Left ventricle myocardium inferior (tissue), 1 donor: ENCODE results near the gene TBC1D4. TPM values are rescaled to one million over a fixed set of nuclear protein-coding genes. Genes with fewer than 3 reads are reported as not detected.
A peak's percentile ranks its signal among the peaks of the same experiment; 100 is the strongest.

ENCODE experiments used
- DNase-seq: peaks from one replicate; pipeline ENCODE4 v3.0.0-alpha.2; 2020
- H3K27ac ChIP-seq: fragments of 200-600 bp; replicated peaks from 2 replicates; pipeline ENCODE4 v1.8.0; 2021
- H3K27me3 ChIP-seq: fragments of 200-600 bp; 2 replicates; pipeline ENCODE4 v1.8.0; 2021; ENCODE audit warnings: low read depth
- H3K36me3 ChIP-seq: fragments of 200-600 bp; 2 replicates; pipeline ENCODE4 v1.8.0; 2021
- H3K4me1 ChIP-seq: fragments of 200-600 bp; 2 replicates; pipeline ENCODE4 v1.8.0; 2021
- H3K4me3 ChIP-seq: fragments of 200-600 bp; 2 replicates; pipeline ENCODE4 v1.8.0; 2021; ENCODE audit warnings: mild to moderate bottlenecking, moderate library complexity
- H3K9me3 ChIP-seq: fragments of 200-600 bp; replicated peaks from 2 replicates; pipeline ENCODE4 v1.8.0; 2021
- CTCF ChIP-seq: fragments of 200-600 bp; IDR thresholded peaks from 2 replicates; pipeline ENCODE4 v1.8.0; 2021; ENCODE audit warnings: antibody characterized with exemption, mild to moderate bottlenecking, borderline replicate concordance
- intact Hi-C: fragments of 100-400 bp; cut with micrococcal nuclease; formaldehyde crosslinking; loops from one replicate; pipeline ENCODE4 v1.11.0; 2022
- total RNA-seq: library from RNA; stranded (reverse); fragmentation: NEBNext Ultra II Directional; extraction: Animal tissue kit (Norgen Biotek cat#: 25700); gene quantifications from one replicate; pipeline ENCODE4 v1.2.1, GENCODE V29; 2021
- donor health status: DM: no; HTN: yes; CAD: no; lungs with severe emphysema.

Gene TBC1D4
- total RNA-seq, 1 donor from 2014 or later, result 97.5 TPM

DNA sequence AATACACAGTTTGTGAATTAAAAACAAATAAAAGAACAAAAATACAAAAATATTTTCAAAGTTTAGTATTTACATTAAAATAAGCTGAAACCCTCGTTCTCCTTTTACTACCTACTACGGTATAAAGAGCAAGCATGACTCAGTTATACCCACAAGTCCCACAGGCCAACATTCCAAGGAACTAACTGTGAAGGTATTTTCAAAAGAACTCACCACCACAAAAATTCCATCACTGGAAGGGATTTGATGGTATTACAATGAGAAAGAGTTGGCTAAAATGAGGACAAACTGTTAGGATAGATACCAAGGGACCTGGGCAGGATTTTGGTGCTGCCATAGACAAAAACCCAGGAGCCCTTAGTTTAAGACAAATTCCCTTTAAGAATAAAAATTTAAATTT lies 122.7 kb downstream of the TBC1D4 start:
- no peak for DNase-seq
- intact Hi-C loops, result no loop called here
- TF ChIP-seq CTCF, result no peak
- H3K27ac ChIP-seq, result no peak overlapping the region
- H3K4me3 ChIP-seq, result no peak overlapping the region
- H3K9me3 ChIP-seq, result no peaks in the 10 kb centered on the region
- H3K4me1 ChIP-seq, result peaks cover 43% of the 10 kb centered on the region
- H3K27me3 ChIP-seq, result no peaks in the 10 kb centered on the region
- peaks cover 28% of the 10 kb centered on the region for H3K36me3 ChIP-seq

- no peaks in the 10 kb centered on the region for H3K9me3 ChIP-seq
- H3K4me1 ChIP-seq, result peaks cover 44% of the 10 kb centered on the region
- H3K36me3 ChIP-seq, result peaks cover 28% of the 10 kb centered on the region
- H3K27me3 ChIP-seq, result no peaks in the 10 kb centered on the region
- intact Hi-C loops, result no loop called here
- TF ChIP-seq CTCF, result peak; percentile 67
- no peak overlapping the region for H3K27ac ChIP-seq
- DNase-seq, result no peak
- H3K4me3 ChIP-seq, result no peak overlapping the region
These were observed 124.2 kb downstream of the TBC1D4 start for GRCh38 chr13:75357576-75358289.

GRCh38 chr13:75356421-75356820 lies 125.5 kb downstream of the TBC1D4 start:
- intact Hi-C loops, result no loop called here
- H3K9me3 ChIP-seq, result no peaks in the 10 kb centered on the region
- no peak for TF ChIP-seq CTCF
- no peak for DNase-seq
- peaks cover 38% of the 10 kb centered on the region for H3K4me1 ChIP-seq
- H3K27ac ChIP-seq, result no peak overlapping the region
- H3K36me3 ChIP-seq, result peaks cover 33% of the 10 kb centered on the region
- no peak overlapping the region for H3K4me3 ChIP-seq
- H3K27me3 ChIP-seq, result no peaks in the 10 kb centered on the region

- TF ChIP-seq CTCF, result no peak
- Histone ChIP-seq H3K9me3 (no peaks in the 10 kb centered on the region), H3K4me3 (no peak overlapping the region), H3K27me3 (no peaks in the 10 kb centered on the region), H3K27ac (peak overlapping the region; percentile 6), H3K36me3 (peaks cover 34% of the 10 kb centered on the region), H3K4me1 (peaks cover 38% of the 10 kb centered on the region)
- intact Hi-C loops, result no loop called here
- no peak for DNase-seq
These were observed 126.4 kb downstream of the TBC1D4 start for GRCh38 chr13:75355609-75356008.

DNA sequence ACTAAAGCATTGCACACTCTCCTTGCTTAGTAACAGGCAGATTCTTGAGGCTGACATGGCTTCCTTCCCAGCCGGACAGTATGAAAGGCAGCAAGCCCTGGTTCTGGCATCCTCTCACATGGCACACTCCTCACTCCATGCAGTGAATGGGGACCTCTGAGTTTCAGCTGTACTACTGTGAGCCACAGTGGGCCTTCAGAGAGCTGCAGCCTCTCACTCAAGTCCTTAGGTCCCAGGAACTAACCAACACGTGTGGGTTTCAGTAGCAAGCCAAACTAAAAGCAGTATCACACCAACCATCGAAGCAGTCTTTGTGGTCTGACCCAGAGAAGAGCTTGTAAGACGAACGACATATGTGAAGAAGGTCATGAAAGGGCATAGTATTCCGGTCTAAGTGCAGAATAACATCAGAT lies 128.2 kb downstream of the TBC1D4 start:
- no peak overlapping the region for H3K4me3 ChIP-seq
- no peak for DNase-seq
- intact Hi-C loops, result no loop called here
- H3K36me3 ChIP-seq, result peaks cover 34% of the 10 kb centered on the region
- H3K4me1 ChIP-seq, result peaks cover 44% of the 10 kb centered on the region
- H3K9me3 ChIP-seq, result no peaks in the 10 kb centered on the region
- no peak for TF ChIP-seq CTCF
- H3K27ac ChIP-seq, result peak overlapping the region; percentile 48
- H3K27me3 ChIP-seq, result no peaks in the 10 kb centered on the region
